Measurements from ENCODE around the gene KIF17. TPM values are rescaled to one million over a fixed set of nuclear protein-coding genes. Genes with fewer than 3 reads are reported as not detected.

Gene KIF17
- polyA plus RNA-seq, 4 donors = 1.3 to 2.7 (median 2.4) TPM

DNA sequence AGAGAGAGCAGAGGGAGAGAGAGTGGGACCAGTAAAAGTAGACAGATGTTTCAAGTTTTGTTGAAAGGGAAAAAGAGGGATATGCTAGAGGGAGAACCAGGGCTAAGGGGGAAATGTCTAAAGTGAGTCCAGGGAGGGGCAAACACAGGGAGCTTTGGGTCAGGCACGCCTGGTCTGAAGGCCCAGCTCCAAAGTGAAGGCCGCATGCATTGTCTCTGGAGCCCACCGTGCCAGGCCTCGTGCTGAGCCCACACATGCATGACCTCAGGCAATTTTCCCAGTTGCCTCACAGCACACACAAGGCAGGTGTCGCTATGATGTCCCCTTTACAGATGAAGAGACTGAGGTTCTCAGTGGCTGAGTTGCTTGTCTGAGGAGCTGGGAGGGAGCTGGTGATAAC, 16.0 kb downstream of the KIF17 start:
- WGBS, 3 donors = 81 to 91% (median 90%) methylated on average over 5 of the region's 5 CpGs
- FAIRE-seq = no peak
- Histone ChIP-seq H3K9me3 (ENCODE audit: control insufficient read depth in 2 of 2, insufficient read depth in 1 of 2, low read depth in 1 of 2, low read length in 1 of 2) (no peaks in the 10 kb centered on the region), H3K4me1 (ENCODE audit: control insufficient read depth in 3 of 3, insufficient read depth in 2 of 3, low read depth in 1 of 3, low read length in 2 of 3) (peaks cover 0 to 10% (median 0%) of the 10 kb centered on the region in 3 donors), H3K36me3 (ENCODE audit: control insufficient read depth in 3 of 3, insufficient read depth in 2 of 3, low read depth in 1 of 3, low read length in 3 of 3) (no peaks in the 10 kb centered on the region), H3K27ac (ENCODE audit: low read depth in 1 of 3, low read length in 2 of 3) (peak overlapping the region in 1 of 3 donors; percentile 12), H3K27me3 (ENCODE audit: control insufficient read depth in 3 of 3, insufficient read depth in 3 of 3, low read length in 3 of 3) (no peaks in the 10 kb centered on the region), H3K4me3 (ENCODE audit: low read depth in 1 of 3, low read length in 3 of 3) (no peak overlapping the region)
- DNase-seq = no peak

DNA sequence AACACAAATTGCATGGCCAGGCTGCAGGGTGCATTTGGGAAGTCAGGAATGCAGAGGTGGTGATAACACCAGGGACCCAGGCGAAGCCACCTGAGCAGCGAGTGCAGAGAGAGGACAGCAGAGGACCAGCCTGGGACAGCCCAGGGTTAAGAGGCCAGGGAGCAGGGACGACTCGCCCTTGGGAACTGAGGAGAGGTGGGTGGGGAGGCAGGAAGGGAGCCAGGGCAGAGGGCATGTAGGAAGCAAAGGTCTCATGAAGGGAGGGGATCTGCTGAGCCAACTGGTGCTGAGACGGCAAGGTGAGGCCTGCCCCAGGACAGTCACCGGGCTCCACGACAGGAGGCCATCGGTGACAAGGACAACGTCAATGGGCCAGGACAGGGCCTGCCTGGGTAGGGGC, 16.4 kb downstream of the KIF17 start:
- H3K27ac ChIP-seq (ENCODE audit: low read depth in 1 of 3, low read length in 2 of 3) = peak overlapping the region in 1 of 3 donors; percentile 12

GRCh38 chr1:20700636-20701215, 17.1 kb downstream of the KIF17 start:
- H3K4me1 ChIP-seq (ENCODE audit: control insufficient read depth in 3 of 3, insufficient read depth in 2 of 3, low read depth in 1 of 3, low read length in 2 of 3) = peaks cover 0 to 10% (median 4%) of the 10 kb centered on the region in 3 donors
- H3K9me3 ChIP-seq (ENCODE audit: control insufficient read depth in 2 of 2, insufficient read depth in 1 of 2, low read depth in 1 of 2, low read length in 1 of 2) = no peaks in the 10 kb centered on the region
- WGBS, 3 donors = 66 to 79% (median 68%) methylated on average over 17 of the region's 17 CpGs
- no peaks in the 10 kb centered on the region for H3K27me3 ChIP-seq (ENCODE audit: control insufficient read depth in 3 of 3, insufficient read depth in 3 of 3, low read length in 3 of 3)
- H3K4me3 ChIP-seq (ENCODE audit: low read depth in 1 of 3, low read length in 3 of 3) = no peak overlapping the region
- FAIRE-seq (no peak), DNase-seq (no peak)
- H3K27ac ChIP-seq (ENCODE audit: low read depth in 1 of 3, low read length in 2 of 3) = no peak overlapping the region
- no peaks in the 10 kb centered on the region for H3K36me3 ChIP-seq (ENCODE audit: control insufficient read depth in 3 of 3, insufficient read depth in 2 of 3, low read depth in 1 of 3, low read length in 3 of 3)

More for the DNA sequence above, 16.4 kb downstream of the KIF17 start:
- no peaks in the 10 kb centered on the region for H3K36me3 ChIP-seq (ENCODE audit: control insufficient read depth in 3 of 3, insufficient read depth in 2 of 3, low read depth in 1 of 3, low read length in 3 of 3)
- H3K9me3 ChIP-seq (ENCODE audit: control insufficient read depth in 2 of 2, insufficient read depth in 1 of 2, low read depth in 1 of 2, low read length in 1 of 2) = no peaks in the 10 kb centered on the region
- no peaks in the 10 kb centered on the region for H3K27me3 ChIP-seq (ENCODE audit: control insufficient read depth in 3 of 3, insufficient read depth in 3 of 3, low read length in 3 of 3)
- whole genome bisulfite sequencing, 3 donors = 38 to 70% (median 43%) methylated on average over 7 to 9 of the region's 9 CpGs
- no peak overlapping the region for H3K4me3 ChIP-seq (ENCODE audit: low read depth in 1 of 3, low read length in 3 of 3)
- DNase-seq = peak; percentile 59 to 81
- peaks cover 0 to 10% (median 0%) of the 10 kb centered on the region in 3 donors for H3K4me1 ChIP-seq (ENCODE audit: control insufficient read depth in 3 of 3, insufficient read depth in 2 of 3, low read depth in 1 of 3, low read length in 2 of 3)
- no peak for FAIRE-seq

GRCh38 chr1:20699558-20699957, 18.2 kb downstream of the KIF17 start:
- Histone ChIP-seq H3K4me1 (ENCODE audit: control insufficient read depth in 3 of 3, insufficient read depth in 2 of 3, low read depth in 1 of 3, low read length in 2 of 3) (peaks cover 0 to 10% (median 4%) of the 10 kb centered on the region in 3 donors), H3K4me3 (ENCODE audit: low read depth in 1 of 3, low read length in 3 of 3) (no peak overlapping the region), H3K27ac (ENCODE audit: low read depth in 1 of 3, low read length in 2 of 3) (no peak overlapping the region), H3K27me3 (ENCODE audit: control insufficient read depth in 3 of 3, insufficient read depth in 3 of 3, low read length in 3 of 3) (no peaks in the 10 kb centered on the region), H3K36me3 (ENCODE audit: control insufficient read depth in 3 of 3, insufficient read depth in 2 of 3, low read depth in 1 of 3, low read length in 3 of 3) (no peaks in the 10 kb centered on the region), H3K9me3 (ENCODE audit: control insufficient read depth in 2 of 2, insufficient read depth in 1 of 2, low read depth in 1 of 2, low read length in 1 of 2) (no peaks in the 10 kb centered on the region)
- no peak for FAIRE-seq
- 81 to 85% (median 83%) methylated on average over 9 of the region's 9 CpGs for WGBS, 3 donors
- no peak for DNase-seq

DNA sequence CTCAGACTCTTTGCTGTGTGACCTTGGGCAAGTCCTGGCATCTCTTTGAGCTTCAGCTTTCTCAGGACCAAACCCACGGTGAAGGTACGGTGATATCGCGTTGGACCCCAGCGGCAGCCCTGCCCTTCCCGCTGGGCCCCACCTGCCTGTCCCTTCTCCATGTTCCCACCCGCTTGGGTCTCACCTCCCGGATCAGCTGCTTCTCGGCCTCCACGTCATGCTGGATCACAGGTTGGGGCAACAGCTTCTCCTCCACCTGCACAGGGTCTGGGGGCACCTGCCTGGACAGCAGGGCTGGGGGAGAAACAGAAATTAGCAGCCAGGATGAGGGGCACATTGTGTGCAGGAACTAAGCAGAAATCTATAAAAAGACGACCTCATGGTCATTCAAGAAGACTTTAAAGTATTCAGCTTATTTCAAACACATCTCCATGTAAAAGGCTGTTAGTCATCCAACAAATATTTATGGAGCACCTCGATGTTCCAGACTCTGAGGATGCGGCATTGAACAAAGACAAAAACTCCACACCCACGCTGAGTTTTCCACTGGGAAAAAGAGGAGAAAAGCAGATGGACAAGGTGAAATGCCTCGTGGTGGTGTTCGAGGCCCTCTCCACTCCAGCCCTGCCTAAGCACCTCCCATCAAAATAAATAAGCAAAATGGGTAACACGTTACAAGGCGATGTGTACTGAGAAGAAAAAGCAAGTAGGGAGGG, 19.5 kb downstream of the KIF17 start:
- Histone ChIP-seq H3K4me1 (ENCODE audit: control insufficient read depth in 3 of 3, insufficient read depth in 2 of 3, low read depth in 1 of 3, low read length in 2 of 3) (peaks cover 0 to 10% (median 4%) of the 10 kb centered on the region in 3 donors), H3K27me3 (ENCODE audit: control insufficient read depth in 3 of 3, insufficient read depth in 3 of 3, low read length in 3 of 3) (no peaks in the 10 kb centered on the region), H3K36me3 (ENCODE audit: control insufficient read depth in 3 of 3, insufficient read depth in 2 of 3, low read depth in 1 of 3, low read length in 3 of 3) (no peaks in the 10 kb centered on the region), H3K4me3 (ENCODE audit: low read depth in 1 of 3, low read length in 3 of 3) (no peak overlapping the region), H3K9me3 (ENCODE audit: control insufficient read depth in 2 of 2, insufficient read depth in 1 of 2, low read depth in 1 of 2, low read length in 1 of 2) (no peaks in the 10 kb centered on the region), H3K27ac (ENCODE audit: low read depth in 1 of 3, low read length in 2 of 3) (no peak overlapping the region)
- FAIRE-seq (no peak), DNase-seq (no peak)
- 81 to 88% (median 86%) methylated on average over 18 of the region's 18 CpGs for WGBS, 3 donors

DNA sequence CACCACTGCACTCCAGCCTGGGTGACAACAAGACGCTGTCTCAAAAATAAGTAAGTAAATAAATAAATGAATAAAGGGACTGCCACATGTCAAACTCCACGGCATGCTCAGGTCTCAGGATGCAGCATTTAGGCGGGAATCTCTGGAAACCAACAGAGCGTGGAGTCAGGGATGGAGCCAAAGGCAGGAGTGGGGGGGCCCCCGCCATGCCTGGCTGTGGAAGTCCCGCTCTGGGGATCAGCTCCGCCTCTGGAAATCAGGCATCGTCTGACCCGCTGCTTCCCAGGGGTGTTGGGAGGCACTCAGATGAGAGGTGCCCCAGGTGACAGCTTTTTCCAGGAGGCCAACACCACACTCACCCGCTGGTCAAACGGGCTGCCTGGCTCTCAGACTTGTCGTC, 20.2 kb downstream of the KIF17 start:
- WGBS, 3 donors = 74 to 85% (median 79%) methylated on average over 12 of the region's 12 CpGs
- Histone ChIP-seq H3K36me3 (ENCODE audit: control insufficient read depth in 3 of 3, insufficient read depth in 2 of 3, low read depth in 1 of 3, low read length in 3 of 3) (no peaks in the 10 kb centered on the region), H3K27ac (ENCODE audit: low read depth in 1 of 3, low read length in 2 of 3) (no peak overlapping the region), H3K27me3 (ENCODE audit: control insufficient read depth in 3 of 3, insufficient read depth in 3 of 3, low read length in 3 of 3) (no peaks in the 10 kb centered on the region), H3K9me3 (ENCODE audit: control insufficient read depth in 2 of 2, insufficient read depth in 1 of 2, low read depth in 1 of 2, low read length in 1 of 2) (no peaks in the 10 kb centered on the region), H3K4me3 (ENCODE audit: low read depth in 1 of 3, low read length in 3 of 3) (no peak overlapping the region), H3K4me1 (ENCODE audit: control insufficient read depth in 3 of 3, insufficient read depth in 2 of 3, low read depth in 1 of 3, low read length in 2 of 3) (peaks cover 0 to 10% (median 4%) of the 10 kb centered on the region in 3 donors)
- FAIRE-seq = no peak
- no peak for DNase-seq

DNA sequence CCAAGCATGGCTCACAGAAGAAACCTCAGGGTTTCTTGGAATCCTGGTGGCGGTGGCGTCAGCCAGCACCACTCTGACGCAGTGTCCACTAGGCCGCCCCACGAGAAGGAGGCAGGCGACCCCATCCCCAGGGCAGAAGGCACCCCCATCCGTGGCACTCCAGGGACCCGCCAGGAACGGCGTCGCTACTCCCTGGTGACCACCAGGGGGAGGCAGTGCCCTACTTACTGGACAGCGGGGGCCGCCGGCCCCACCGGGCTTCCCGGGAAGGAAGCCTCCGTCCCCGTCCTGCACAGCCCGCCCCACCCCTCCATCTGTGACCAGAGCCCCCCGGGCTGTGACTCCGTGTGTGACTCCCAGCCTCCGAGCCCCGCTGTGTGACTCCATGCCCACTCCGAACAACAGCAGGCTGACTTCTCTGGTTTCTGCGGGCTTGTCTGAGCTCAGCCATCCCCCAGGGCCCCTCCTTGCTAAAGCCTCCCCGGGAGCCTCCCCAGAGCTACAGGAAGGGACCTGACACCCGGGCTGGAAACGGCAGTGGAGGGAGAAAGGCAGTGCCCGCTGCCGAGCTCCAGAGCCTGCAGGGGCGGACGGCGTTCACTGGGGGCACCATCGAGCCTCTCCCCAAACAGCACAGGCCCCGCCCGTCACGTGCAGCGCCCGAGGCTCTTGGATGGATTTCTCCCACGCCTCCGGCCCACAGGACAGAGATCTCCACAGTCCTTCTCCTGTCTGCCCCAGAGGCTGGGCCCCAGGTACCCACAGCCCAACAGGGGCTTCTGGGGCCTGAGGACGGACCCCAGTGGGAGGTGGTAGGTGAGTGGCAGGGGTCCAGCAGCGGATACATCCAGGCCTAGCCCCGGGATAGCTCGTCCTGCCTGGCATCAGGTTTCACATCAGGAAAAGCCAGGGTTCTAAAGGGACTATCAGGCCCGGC, 21.1 kb downstream of the KIF17 start:
- Histone ChIP-seq H3K4me3 (ENCODE audit: low read depth in 1 of 3, low read length in 3 of 3) (peak overlapping the region in 2 of 3 donors; percentile 61 to 65), H3K9me3 (ENCODE audit: control insufficient read depth in 2 of 2, insufficient read depth in 1 of 2, low read depth in 1 of 2, low read length in 1 of 2) (peaks cover 0 to 4% of the 10 kb centered on the region in 2 donors), H3K4me1 (ENCODE audit: control insufficient read depth in 3 of 3, insufficient read depth in 2 of 3, low read depth in 1 of 3, low read length in 2 of 3) (peaks cover 0 to 4% (median 4%) of the 10 kb centered on the region in 3 donors), H3K27me3 (ENCODE audit: control insufficient read depth in 3 of 3, insufficient read depth in 3 of 3, low read length in 3 of 3) (no peaks in the 10 kb centered on the region), H3K27ac (ENCODE audit: low read depth in 1 of 3, low read length in 2 of 3) (peak overlapping the region in 2 of 3 donors; percentile 47 to 56), H3K36me3 (ENCODE audit: control insufficient read depth in 3 of 3, insufficient read depth in 2 of 3, low read depth in 1 of 3, low read length in 3 of 3) (no peaks in the 10 kb centered on the region)
- peak; percentile 75 to 91 for DNase-seq
- 3 to 4% (median 3%) methylated on average over 40 to 46 of the region's 46 CpGs for WGBS, 3 donors
- no peak for FAIRE-seq

DNA sequence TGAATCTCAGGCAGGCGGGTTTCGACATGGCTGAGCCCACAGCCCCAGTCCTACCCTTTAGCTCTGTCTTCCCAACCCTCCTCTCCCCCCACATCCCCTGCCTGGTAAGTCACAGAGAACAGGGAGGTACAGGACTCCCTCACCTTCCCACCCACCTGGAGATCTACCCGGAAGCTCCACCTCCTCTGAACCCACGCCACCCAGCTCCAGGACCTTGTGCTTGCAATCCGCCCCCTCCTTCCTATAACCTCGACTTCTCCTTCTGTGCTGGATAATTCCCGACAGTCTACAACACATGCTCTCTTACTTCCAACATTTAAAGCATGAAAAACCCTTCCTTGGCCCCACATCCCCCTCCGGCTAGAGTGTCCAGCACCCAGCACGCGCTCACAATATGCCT, 22.3 kb downstream of the KIF17 start:
- Histone ChIP-seq H3K36me3 (ENCODE audit: control insufficient read depth in 3 of 3, insufficient read depth in 2 of 3, low read depth in 1 of 3, low read length in 3 of 3) (no peaks in the 10 kb centered on the region), H3K27ac (ENCODE audit: low read depth in 1 of 3, low read length in 2 of 3) (no peak overlapping the region), H3K4me1 (ENCODE audit: control insufficient read depth in 3 of 3, insufficient read depth in 2 of 3, low read depth in 1 of 3, low read length in 2 of 3) (peaks cover 0 to 4% (median 0%) of the 10 kb centered on the region in 3 donors), H3K4me3 (ENCODE audit: low read depth in 1 of 3, low read length in 3 of 3) (no peak overlapping the region), H3K27me3 (ENCODE audit: control insufficient read depth in 3 of 3, insufficient read depth in 3 of 3, low read length in 3 of 3) (no peaks in the 10 kb centered on the region), H3K9me3 (ENCODE audit: control insufficient read depth in 2 of 2, insufficient read depth in 1 of 2, low read depth in 1 of 2, low read length in 1 of 2) (peaks cover 0 to 4% of the 10 kb centered on the region in 2 donors)
- DNase-seq = no peak
- 81 to 86% (median 82%) methylated on average over 10 of the region's 10 CpGs for WGBS, 3 donors
- no peak for FAIRE-seq
